HEK293 (cell line): ENCODE data around the gene POLD1.

Experiments used
- BCL6B ChIP-seq: fragments of 450-650 bp; formaldehyde crosslinking; IDR thresholded peaks from 2 replicates; pipeline ENCODE4 v1.5.1; 2017; ENCODE audit warnings: missing biosample characterization, missing genetic modification characterization
- FEZF1 ChIP-seq: fragments of 450-650 bp; formaldehyde crosslinking; IDR thresholded peaks from 2 replicates; pipeline ENCODE4 v1.5.1; 2016; ENCODE audit warnings: missing biosample characterization, missing genetic modification characterization
- GFI1B ChIP-seq: fragments of 450-650 bp; formaldehyde crosslinking; IDR thresholded peaks from 2 replicates; pipeline ENCODE4 v1.5.1; 2016; ENCODE audit warnings: missing biosample characterization, missing genetic modification characterization
- SCRT2 ChIP-seq: fragments of 450-650 bp; formaldehyde crosslinking; IDR thresholded peaks from 2 replicates; pipeline ENCODE4 v1.5.1; 2016; ENCODE audit warnings: missing biosample characterization, missing genetic modification characterization
- ZBTB7A ChIP-seq: fragments of 450-650 bp; formaldehyde crosslinking; IDR thresholded peaks from 2 replicates; pipeline ENCODE4 v1.5.1; 2016; ENCODE audit warnings: low read depth, missing biosample characterization, missing genetic modification characterization
- ZNF132 ChIP-seq: fragments of 450-650 bp; formaldehyde crosslinking; IDR thresholded peaks from 2 replicates; pipeline ENCODE4 v1.5.1; 2017; ENCODE audit warnings: missing biosample characterization, missing genetic modification characterization, borderline replicate concordance
- ZNF138 ChIP-seq: fragments of 450-650 bp; formaldehyde crosslinking; IDR thresholded peaks from 2 replicates; pipeline ENCODE4 v1.5.1; 2016; ENCODE audit warnings: missing biosample characterization, missing genetic modification characterization, borderline replicate concordance
- ZNF19 ChIP-seq: fragments of 450-650 bp; formaldehyde crosslinking; IDR thresholded peaks from 2 replicates; pipeline ENCODE4; 2016; ENCODE audit warnings: missing biosample characterization, missing genetic modification characterization, low read depth
- ZNF202 ChIP-seq: fragments of 450-650 bp; formaldehyde crosslinking; IDR thresholded peaks from 2 replicates; pipeline ENCODE4 v1.5.1; 2016; ENCODE audit warnings: missing biosample characterization, missing genetic modification characterization, borderline replicate concordance
- ZNF211 ChIP-seq: fragments of 450-650 bp; formaldehyde crosslinking; IDR thresholded peaks from 2 replicates; pipeline ENCODE4 v1.5.1; 2016; ENCODE audit warnings: low read depth, missing biosample characterization, missing genetic modification characterization
- ZNF223 ChIP-seq: fragments of 450-650 bp; formaldehyde crosslinking; IDR thresholded peaks from 2 replicates; pipeline ENCODE4 v1.5.1; 2016; ENCODE audit warnings: missing biosample characterization, missing genetic modification characterization
- ZNF248 ChIP-seq: fragments of 450-650 bp; formaldehyde crosslinking; IDR thresholded peaks from 2 replicates; pipeline ENCODE4 v1.5.1; 2017; ENCODE audit warnings: missing biosample characterization, missing genetic modification characterization
- ZNF324 ChIP-seq: fragments of 450-650 bp; formaldehyde crosslinking; IDR thresholded peaks from 2 replicates; pipeline ENCODE4 v1.5.1; 2016; ENCODE audit warnings: missing biosample characterization, missing genetic modification characterization
- ZNF341 ChIP-seq: fragments of 450-650 bp; formaldehyde crosslinking; IDR thresholded peaks from 2 replicates; pipeline ENCODE4; 2016; ENCODE audit warnings: low read depth, missing biosample characterization, missing genetic modification characterization
- ZNF394 ChIP-seq: fragments of 450-650 bp; formaldehyde crosslinking; IDR thresholded peaks from 2 replicates; pipeline ENCODE4 v1.5.1; 2016; ENCODE audit warnings: missing biosample characterization, missing genetic modification characterization, mild to moderate bottlenecking, moderate library complexity, borderline replicate concordance
- ZNF501 ChIP-seq: fragments of 450-650 bp; formaldehyde crosslinking; IDR thresholded peaks from 2 replicates; pipeline ENCODE4 v1.5.1; 2016; ENCODE audit warnings: missing biosample characterization, missing genetic modification characterization
- ZNF529 ChIP-seq: fragments of 450-650 bp; formaldehyde crosslinking; IDR thresholded peaks from 2 replicates; pipeline ENCODE4 v1.5.1; 2017; ENCODE audit warnings: missing genetic modification characterization, missing biosample characterization; ENCODE audit not compliant: insufficient replicate concordance
- ZNF692 ChIP-seq: fragments of 450-650 bp; formaldehyde crosslinking; IDR thresholded peaks from 2 replicates; pipeline ENCODE4 v1.5.1; 2016; ENCODE audit warnings: missing biosample characterization, missing genetic modification characterization
- TF ChIP-seq, protein P1 (sequence below): fragments of 450-650 bp; IDR thresholded peaks from 2 replicates; pipeline ENCODE4 v1.5.1; 2018; ENCODE audit warnings: missing biosample characterization, missing genetic modification characterization
- TF ChIP-seq, protein P2 (sequence below): fragments of 450-650 bp; formaldehyde crosslinking; IDR thresholded peaks from 2 replicates; pipeline ENCODE4 v1.5.1; 2016; ENCODE audit warnings: missing biosample characterization, missing genetic modification characterization
- TF ChIP-seq, protein P3 (sequence below): fragments of 450-650 bp; formaldehyde crosslinking; IDR thresholded peaks from 2 replicates; pipeline ENCODE4 v1.5.1; 2017; ENCODE audit warnings: missing biosample characterization, missing genetic modification characterization
- TF ChIP-seq, protein P4 (sequence below): fragments of 450-650 bp; formaldehyde crosslinking; conservative IDR thresholded peaks from 2 replicates; pipeline ENCODE4 v1.5.1; 2016; ENCODE audit warnings: low read depth, missing biosample characterization, missing genetic modification characterization
- TF ChIP-seq, protein P5 (sequence below): fragments of 450-650 bp; formaldehyde crosslinking; IDR thresholded peaks from 2 replicates; pipeline ENCODE4; 2016; ENCODE audit warnings: missing biosample characterization, missing genetic modification characterization
- TF ChIP-seq, protein P6 (sequence below): fragments of 450-650 bp; formaldehyde crosslinking; IDR thresholded peaks from 2 replicates; pipeline ENCODE4 v1.5.1; 2016; ENCODE audit warnings: missing biosample characterization, missing genetic modification characterization

The POLD1 gene

DNA sequence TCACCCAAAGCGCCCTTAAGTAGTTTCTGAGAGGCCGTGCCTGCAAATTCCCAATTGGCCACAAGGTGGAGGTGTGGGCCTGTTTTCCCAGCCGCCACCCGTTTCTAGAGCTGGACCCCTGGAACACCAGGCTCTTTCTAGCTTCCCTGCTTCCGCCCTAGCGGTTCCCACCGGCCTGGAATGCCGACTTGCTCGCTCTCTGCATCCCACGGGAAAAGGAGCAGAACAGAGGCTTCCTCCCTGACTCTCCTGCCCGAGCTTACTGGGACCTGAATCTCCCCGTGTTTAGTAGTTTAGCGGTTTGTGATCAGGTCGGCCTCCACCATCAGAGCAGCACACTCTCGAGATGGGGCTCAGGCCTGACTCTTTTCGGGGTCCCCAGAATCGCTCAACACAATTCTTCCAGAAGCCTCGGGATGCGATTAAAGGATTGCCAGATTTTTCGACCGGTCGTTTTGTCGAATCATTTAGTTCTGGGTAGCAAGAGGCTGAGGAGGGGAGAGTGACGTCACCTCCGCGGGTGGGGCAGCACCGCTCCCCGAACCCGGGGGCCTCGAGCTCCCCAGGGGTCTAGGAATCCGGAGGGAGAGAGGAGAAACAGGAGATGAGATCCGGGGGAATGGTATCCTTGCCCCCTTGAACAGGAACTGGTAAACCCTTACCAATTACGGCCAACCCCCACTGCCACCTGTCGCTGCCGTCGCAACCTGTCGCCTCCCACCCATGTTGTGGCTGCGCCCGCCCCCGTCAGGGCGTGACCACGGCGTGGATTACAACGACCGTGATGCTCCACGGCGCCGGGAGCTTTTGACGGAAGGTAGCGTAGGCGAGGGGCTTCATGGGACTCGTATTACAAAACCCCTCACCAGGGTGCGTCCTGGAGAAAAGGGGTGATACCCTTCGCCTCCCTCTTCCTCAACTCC is 26.7 kb upstream of the POLD1 start (continued):
- TF ChIP-seq, protein P1, sequence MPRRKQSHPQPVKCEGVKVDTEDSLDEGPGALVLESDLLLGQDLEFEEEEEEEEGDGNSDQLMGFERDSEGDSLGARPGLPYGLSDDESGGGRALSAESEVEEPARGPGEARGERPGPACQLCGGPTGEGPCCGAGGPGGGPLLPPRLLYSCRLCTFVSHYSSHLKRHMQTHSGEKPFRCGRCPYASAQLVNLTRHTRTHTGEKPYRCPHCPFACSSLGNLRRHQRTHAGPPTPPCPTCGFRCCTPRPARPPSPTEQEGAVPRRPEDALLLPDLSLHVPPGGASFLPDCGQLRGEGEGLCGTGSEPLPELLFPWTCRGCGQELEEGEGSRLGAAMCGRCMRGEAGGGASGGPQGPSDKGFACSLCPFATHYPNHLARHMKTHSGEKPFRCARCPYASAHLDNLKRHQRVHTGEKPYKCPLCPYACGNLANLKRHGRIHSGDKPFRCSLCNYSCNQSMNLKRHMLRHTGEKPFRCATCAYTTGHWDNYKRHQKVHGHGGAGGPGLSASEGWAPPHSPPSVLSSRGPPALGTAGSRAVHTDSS (tag by site-specific recombination) = no peak
- no peak for TF ChIP-seq ZNF501 (tag by site-specific recombination)
- no peak for TF ChIP-seq ZNF692 (tag by site-specific recombination)
- TF ChIP-seq, protein P2, sequence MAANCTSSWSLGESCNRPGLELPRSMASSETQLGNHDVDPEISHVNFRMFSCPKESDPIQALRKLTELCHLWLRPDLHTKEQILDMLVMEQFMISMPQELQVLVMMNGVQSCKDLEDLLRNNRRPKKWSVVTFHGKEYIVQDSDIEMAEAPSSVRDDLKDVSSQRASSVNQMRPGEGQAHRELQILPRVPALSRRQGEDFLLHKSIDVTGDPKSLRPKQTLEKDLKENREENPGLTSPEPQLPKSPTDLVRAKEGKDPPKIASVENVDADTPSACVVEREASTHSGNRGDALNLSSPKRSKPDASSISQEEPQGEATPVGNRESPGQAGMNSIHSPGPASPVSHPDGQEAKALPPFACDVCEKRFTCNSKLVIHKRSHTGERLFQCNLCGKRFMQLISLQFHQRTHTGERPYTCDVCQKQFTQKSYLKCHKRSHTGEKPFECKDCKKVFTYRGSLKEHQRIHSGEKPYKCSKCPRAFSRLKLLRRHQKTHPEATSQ = no peak
- no peak for TF ChIP-seq FEZF1
- TF ChIP-seq ZNF324 (tag by site-specific recombination) = no peak
- TF ChIP-seq ZNF223 (tag by site-specific recombination) = peak; percentile 29; the same call in 1 of the 2 replicates
- TF ChIP-seq ZNF132 (tag by site-specific recombination) = no peak
- no peak for TF ChIP-seq ZNF341
- TF ChIP-seq GFI1B = no peak
- no peak for TF ChIP-seq ZBTB7A (tag by site-specific recombination)
- no peak for TF ChIP-seq ZNF19 (tag by site-specific recombination)
- no peak for TF ChIP-seq ZNF138
- TF ChIP-seq, protein P3, sequence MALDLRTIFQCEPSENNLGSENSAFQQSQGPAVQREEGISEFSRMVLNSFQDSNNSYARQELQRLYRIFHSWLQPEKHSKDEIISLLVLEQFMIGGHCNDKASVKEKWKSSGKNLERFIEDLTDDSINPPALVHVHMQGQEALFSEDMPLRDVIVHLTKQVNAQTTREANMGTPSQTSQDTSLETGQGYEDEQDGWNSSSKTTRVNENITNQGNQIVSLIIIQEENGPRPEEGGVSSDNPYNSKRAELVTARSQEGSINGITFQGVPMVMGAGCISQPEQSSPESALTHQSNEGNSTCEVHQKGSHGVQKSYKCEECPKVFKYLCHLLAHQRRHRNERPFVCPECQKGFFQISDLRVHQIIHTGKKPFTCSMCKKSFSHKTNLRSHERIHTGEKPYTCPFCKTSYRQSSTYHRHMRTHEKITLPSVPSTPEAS (tag by site-specific recombination) = no peak
- TF ChIP-seq, protein P4, sequence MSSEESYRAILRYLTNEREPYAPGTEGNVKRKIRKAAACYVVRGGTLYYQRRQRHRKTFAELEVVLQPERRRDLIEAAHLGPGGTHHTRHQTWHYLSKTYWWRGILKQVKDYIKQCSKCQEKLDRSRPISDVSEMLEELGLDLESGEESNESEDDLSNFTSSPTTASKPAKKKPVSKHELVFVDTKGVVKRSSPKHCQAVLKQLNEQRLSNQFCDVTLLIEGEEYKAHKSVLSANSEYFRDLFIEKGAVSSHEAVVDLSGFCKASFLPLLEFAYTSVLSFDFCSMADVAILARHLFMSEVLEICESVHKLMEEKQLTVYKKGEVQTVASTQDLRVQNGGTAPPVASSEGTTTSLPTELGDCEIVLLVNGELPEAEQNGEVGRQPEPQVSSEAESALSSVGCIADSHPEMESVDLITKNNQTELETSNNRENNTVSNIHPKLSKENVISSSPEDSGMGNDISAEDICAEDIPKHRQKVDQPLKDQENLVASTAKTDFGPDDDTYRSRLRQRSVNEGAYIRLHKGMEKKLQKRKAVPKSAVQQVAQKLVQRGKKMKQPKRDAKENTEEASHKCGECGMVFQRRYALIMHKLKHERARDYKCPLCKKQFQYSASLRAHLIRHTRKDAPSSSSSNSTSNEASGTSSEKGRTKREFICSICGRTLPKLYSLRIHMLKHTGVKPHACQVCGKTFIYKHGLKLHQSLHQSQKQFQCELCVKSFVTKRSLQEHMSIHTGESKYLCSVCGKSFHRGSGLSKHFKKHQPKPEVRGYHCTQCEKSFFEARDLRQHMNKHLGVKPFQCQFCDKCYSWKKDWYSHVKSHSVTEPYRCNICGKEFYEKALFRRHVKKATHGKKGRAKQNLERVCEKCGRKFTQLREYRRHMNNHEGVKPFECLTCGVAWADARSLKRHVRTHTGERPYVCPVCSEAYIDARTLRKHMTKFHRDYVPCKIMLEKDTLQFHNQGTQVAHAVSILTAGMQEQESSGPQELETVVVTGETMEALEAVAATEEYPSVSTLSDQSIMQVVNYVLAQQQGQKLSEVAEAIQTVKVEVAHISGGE = peak; percentile 33
- peak; percentile 100 for TF ChIP-seq SCRT2 (tag by site-specific recombination)
- TF ChIP-seq, protein P5, sequence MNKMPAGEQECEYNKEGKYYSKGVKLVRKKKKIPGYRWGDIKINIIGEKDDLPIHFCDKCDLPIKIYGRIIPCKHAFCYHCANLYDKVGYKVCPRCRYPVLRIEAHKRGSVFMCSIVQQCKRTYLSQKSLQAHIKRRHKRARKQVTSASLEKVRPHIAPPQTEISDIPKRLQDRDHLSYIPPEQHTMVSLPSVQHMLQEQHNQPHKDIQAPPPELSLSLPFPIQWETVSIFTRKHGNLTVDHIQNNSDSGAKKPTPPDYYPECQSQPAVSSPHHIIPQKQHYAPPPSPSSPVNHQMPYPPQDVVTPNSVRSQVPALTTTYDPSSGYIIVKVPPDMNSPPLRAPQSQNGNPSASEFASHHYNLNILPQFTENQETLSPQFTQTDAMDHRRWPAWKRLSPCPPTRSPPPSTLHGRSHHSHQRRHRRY (tag by site-specific recombination) = no peak
- no peak for TF ChIP-seq BCL6B (tag by site-specific recombination)
- no peak for TF ChIP-seq ZNF202 (tag by site-specific recombination)
- TF ChIP-seq ZNF394 (tag by site-specific recombination) = no peak
- TF ChIP-seq, protein P6, sequence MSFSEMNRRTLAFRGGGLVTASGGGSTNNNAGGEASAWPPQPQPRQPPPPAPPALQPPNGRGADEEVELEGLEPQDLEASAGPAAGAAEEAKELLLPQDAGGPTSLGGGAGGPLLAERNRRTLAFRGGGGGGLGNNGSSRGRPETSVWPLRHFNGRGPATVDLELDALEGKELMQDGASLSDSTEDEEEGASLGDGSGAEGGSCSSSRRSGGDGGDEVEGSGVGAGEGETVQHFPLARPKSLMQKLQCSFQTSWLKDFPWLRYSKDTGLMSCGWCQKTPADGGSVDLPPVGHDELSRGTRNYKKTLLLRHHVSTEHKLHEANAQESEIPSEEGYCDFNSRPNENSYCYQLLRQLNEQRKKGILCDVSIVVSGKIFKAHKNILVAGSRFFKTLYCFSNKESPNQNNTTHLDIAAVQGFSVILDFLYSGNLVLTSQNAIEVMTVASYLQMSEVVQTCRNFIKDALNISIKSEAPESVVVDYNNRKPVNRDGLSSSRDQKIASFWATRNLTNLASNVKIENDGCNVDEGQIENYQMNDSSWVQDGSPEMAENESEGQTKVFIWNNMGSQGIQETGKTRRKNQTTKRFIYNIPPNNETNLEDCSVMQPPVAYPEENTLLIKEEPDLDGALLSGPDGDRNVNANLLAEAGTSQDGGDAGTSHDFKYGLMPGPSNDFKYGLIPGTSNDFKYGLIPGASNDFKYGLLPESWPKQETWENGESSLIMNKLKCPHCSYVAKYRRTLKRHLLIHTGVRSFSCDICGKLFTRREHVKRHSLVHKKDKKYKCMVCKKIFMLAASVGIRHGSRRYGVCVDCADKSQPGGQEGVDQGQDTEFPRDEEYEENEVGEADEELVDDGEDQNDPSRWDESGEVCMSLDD = no peak
- no peak for TF ChIP-seq ZNF529 (tag by site-specific recombination)
- no peak for TF ChIP-seq ZNF211 (tag by site-specific recombination)
- no peak for TF ChIP-seq ZNF248 (tag by site-specific recombination)
